OCI-LY3 (cell line): ENCODE results near the gene SPSB1.

Experiments used
- EZH2phosphoT487 ChIP-seq: fragments of 200-600 bp; shearing (Covaris generic); IDR thresholded peaks from 2 replicates; pipeline ENCODE4 v1.6.1; 2018; ENCODE audit warnings: antibody characterized with exemption, mixed run types, low read depth
- TF ChIP-seq, protein P1 (sequence below): fragments of 200-600, 300-600 bp; sonication (generic); IDR thresholded peaks from 2 replicates; pipeline ENCODE4 v1.5.1; 2014; ENCODE audit warnings: antibody characterized with exemption, low read length, low read depth

DNA sequence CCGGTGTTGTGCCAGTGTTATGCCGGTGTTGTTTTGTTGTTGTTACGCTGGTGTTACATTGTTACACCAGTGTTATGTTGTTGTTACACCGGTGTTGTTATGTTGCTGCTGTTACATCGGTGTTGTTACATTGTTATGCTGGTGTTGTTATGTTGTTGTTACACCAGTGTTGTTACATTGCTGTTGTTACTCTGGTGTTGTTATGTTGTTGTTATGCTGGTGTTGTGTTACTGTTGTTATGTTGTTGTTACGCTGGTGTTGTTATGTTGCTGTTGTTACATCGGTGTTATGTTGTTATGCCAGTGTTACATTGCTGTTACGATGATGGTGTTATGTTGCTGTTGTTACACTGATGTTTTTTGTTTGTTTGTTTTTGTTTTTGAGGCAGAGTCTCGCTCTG is 34.1 kb upstream of the SPSB1 start:
- TF ChIP-seq, protein P1, sequence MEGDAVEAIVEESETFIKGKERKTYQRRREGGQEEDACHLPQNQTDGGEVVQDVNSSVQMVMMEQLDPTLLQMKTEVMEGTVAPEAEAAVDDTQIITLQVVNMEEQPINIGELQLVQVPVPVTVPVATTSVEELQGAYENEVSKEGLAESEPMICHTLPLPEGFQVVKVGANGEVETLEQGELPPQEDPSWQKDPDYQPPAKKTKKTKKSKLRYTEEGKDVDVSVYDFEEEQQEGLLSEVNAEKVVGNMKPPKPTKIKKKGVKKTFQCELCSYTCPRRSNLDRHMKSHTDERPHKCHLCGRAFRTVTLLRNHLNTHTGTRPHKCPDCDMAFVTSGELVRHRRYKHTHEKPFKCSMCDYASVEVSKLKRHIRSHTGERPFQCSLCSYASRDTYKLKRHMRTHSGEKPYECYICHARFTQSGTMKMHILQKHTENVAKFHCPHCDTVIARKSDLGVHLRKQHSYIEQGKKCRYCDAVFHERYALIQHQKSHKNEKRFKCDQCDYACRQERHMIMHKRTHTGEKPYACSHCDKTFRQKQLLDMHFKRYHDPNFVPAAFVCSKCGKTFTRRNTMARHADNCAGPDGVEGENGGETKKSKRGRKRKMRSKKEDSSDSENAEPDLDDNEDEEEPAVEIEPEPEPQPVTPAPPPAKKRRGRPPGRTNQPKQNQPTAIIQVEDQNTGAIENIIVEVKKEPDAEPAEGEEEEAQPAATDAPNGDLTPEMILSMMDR = no peak
- no peak for TF ChIP-seq EZH2phosphoT487
